ENCODE results near the gene ZNF224. TPM values are rescaled to one million over a fixed set of nuclear protein-coding genes. Genes with fewer than 3 reads are reported as not detected.

ZNF224 gene
- total and polyA plus RNA-seq, 2 of the 13 experiments (the other 11 are each of a cell fraction or from before 2014, with no cell fraction given), result 13.0 to 16.1 TPM

DNA sequence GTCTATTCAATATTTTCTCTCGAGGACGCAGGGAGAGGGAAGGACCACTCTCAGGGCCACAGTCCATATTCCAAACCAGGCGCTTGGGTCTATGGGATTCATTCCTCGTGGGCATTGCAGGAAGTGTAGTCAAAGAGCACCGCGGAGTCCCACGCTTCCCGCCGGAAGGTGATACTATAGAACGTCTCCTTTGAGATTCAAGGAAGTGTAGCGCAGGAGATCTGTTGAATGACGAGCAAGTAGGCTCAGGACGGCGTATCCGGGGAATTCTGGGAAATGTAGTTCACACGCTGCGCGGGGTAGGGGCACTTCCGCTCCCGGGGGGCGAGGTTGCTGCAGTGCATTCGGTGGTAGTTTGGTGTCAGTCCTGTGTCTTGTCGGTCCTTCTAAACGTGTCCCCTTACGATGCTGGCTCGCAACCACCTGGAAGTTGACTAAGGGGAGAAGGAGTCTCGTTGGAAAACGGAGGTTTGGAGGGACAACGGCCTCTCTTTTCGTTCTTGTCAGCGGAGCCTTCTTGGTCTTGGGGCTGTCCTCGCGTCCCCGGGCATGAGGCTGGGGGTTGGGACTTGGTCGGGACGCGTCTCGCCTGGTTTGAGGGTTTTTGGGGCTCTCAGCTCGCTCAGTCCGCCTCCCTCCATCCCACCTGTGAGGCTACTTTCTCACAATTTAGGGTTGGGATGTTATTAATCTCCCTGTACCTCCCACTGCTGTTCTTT is 22.2 kb upstream of the ZNF224 start, which contains the start of gene ZNF284 (continued):
- TF ChIP-seq GMEB1 (CRISPR knock-in tag; IDR thresholded peaks at IDR 0.05; ENCODE audit: borderline replicate concordance) (peak; percentile 89), PAF1 (CRISPR knock-in tag; IDR thresholded peaks at IDR 0.05) (no peak), ZNF264 (CRISPR knock-in tag; IDR thresholded peaks at IDR 0.05) (0 out of 2 replicates have a peak, but pooled peaks have one; percentile 13), TOPORS (CRISPR knock-in tag; IDR thresholded peaks at IDR 0.05) (no peak), ZNF276 (CRISPR knock-in tag; IDR thresholded peaks at IDR 0.05; ENCODE audit: low read depth) (0 out of 2 replicates have a peak, but pooled peaks have one; percentile 32), ZNF256 (CRISPR knock-in tag; conservative IDR thresholded peaks at IDR 0.05) (no peak), ZNF232 (CRISPR knock-in tag; IDR thresholded peaks at IDR 0.05; ENCODE audit: borderline replicate concordance) (no peak; the same call in 1 of the 2 replicates), DDIT3 (CRISPR knock-in tag; IDR thresholded peaks at IDR 0.05) (no peak), ZNF563 (CRISPR knock-in tag; IDR thresholded peaks at IDR 0.05) (peak; percentile 43; the same call in 1 of the 2 replicates), KLF16 (CRISPR knock-in tag; IDR thresholded peaks at IDR 0.05) (peak in 1 of 2 experiments; percentile 61; a peak in 2 of 4 replicates), MIXL1 (CRISPR knock-in tag; IDR thresholded peaks at IDR 0.05) (0 out of 2 replicates have a peak, but pooled peaks have one; percentile 27), NFE2L1 (CRISPR knock-in tag; IDR thresholded peaks at IDR 0.05; ENCODE audit: borderline replicate concordance) (no peak), POLR2AphosphoS2 (IDR thresholded peaks at IDR 0.05; ENCODE audit: low read depth, low read length) (no peak), HIVEP1 (CRISPR knock-in tag; IDR thresholded peaks at IDR 0.05) (no peak), HNF4G (IDR thresholded peaks at IDR 0.05; ENCODE audit: borderline replicate concordance, low read depth, low read length) (no peak), HNF4G (CRISPR knock-in tag; IDR thresholded peaks at IDR 0.05; ENCODE audit: borderline replicate concordance, low read depth) (no peak), TCF12 (IDR thresholded peaks at IDR 0.05) (no peak), TCF12 (CRISPR knock-in tag; IDR thresholded peaks at IDR 0.05) (no peak), ZNF616 (CRISPR knock-in tag; IDR thresholded peaks at IDR 0.05; ENCODE audit: low read depth) (no peak), ZNF766 (CRISPR knock-in tag; IDR thresholded peaks at IDR 0.05; ENCODE audit: borderline replicate concordance) (peak; percentile 36; the same call in 1 of the 2 replicates), TGIF2 (CRISPR knock-in tag; IDR thresholded peaks at IDR 0.05) (0 out of 2 replicates have a peak, but pooled peaks have one; percentile 16), CBX2 (IDR thresholded peaks at IDR 0.05; ENCODE audit: low read depth, low read length) (no peak), CBX2 (CRISPR knock-in tag; IDR thresholded peaks at IDR 0.05; ENCODE audit: low read depth) (no peak)
- TF ChIP-seq, protein P1, sequence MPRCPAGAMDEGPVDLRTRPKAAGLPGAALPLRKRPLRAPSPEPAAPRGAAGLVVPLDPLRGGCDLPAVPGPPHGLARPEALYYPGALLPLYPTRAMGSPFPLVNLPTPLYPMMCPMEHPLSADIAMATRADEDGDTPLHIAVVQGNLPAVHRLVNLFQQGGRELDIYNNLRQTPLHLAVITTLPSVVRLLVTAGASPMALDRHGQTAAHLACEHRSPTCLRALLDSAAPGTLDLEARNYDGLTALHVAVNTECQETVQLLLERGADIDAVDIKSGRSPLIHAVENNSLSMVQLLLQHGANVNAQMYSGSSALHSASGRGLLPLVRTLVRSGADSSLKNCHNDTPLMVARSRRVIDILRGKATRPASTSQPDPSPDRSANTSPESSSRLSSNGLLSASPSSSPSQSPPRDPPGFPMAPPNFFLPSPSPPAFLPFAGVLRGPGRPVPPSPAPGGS (CRISPR knock-in tag; IDR thresholded peaks at IDR 0.05), result no peak
- TF ChIP-seq, protein P2, sequence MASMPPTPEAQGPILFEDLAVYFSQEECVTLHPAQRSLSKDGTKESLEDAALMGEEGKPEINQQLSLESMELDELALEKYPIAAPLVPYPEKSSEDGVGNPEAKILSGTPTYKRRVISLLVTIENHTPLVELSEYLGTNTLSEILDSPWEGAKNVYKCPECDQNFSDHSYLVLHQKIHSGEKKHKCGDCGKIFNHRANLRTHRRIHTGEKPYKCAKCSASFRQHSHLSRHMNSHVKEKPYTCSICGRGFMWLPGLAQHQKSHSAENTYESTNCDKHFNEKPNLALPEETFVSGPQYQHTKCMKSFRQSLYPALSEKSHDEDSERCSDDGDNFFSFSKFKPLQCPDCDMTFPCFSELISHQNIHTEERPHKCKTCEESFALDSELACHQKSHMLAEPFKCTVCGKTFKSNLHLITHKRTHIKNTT (CRISPR knock-in tag; IDR thresholded peaks at IDR 0.05), result no peak

Measured in HepG2 (cell line).